Ammon's horn (tissue), 1 donor: ENCODE results near the gene CDK13.

ENCODE experiments used
- DNase-seq: peaks from one replicate; pipeline ENCODE4 v3.0.0-alpha.2; 2016; ENCODE audit warnings: low spot score

The CDK13 gene

GRCh38 chr7:40008223-40008815 is 58.3 kb downstream of the CDK13 start:
- no peak for DNase-seq

- DNase-seq, result no peak
These were observed 59.2 kb downstream of the CDK13 start for GRCh38 chr7:40009301-40009700.

DNA sequence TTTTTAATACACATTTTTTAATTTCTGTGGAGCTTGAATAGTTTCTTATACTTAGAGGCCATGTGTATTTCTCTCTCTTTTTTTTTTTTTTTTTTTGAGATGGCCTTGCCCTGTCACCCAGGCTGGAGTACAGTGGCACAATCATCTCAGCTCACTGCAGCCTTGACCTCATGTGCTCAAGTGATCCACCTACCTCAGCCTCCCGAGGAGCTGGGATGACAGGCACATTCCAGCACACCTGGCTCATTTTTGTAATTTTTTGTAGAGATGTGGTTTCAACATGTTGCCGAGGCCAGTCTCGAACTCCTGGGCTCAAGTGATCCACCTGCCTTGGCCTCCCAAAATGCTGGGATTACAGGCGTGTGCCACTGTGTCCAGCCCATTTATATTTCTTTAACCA is 64.3 kb downstream of the CDK13 start:
- no peak for DNase-seq

DNA sequence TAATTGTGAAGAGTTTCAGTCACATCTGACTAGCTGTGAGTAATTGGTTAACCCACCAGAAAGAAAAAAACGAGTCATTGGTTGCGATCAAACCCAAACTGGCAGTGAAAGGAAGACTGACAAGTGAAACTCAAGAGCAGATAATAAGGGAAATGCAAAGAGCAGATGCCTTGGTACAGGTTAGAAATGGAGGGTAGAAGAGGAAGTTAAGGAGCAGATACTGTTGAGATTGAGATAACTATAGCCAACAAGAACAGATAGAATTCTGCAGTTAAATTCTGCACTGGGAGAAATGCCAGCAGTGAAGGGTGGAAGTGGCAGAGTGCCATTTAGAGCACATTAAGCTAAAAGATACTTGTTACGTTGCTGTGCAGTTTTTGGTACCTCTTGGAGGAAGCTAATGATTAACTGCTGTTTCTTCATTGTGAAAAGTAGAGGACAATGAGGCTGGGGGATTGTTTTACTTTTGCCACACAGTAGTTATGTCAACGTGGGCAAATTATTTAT is 65.8 kb downstream of the CDK13 start:
- peak; percentile 56 for DNase-seq

- DNase-seq, result no peak
These were observed 69.5 kb downstream of the CDK13 start for GRCh38 chr7:40019558-40019957.

GRCh38 chr7:40024048-40024447 is 74.0 kb downstream of the CDK13 start:
- no peak for DNase-seq

GRCh38 chr7:40024841-40025240 is 74.8 kb downstream of the CDK13 start:
- DNase-seq, result no peak

GRCh38 chr7:40027545-40027944 is 77.5 kb downstream of the CDK13 start:
- no peak for DNase-seq

DNA sequence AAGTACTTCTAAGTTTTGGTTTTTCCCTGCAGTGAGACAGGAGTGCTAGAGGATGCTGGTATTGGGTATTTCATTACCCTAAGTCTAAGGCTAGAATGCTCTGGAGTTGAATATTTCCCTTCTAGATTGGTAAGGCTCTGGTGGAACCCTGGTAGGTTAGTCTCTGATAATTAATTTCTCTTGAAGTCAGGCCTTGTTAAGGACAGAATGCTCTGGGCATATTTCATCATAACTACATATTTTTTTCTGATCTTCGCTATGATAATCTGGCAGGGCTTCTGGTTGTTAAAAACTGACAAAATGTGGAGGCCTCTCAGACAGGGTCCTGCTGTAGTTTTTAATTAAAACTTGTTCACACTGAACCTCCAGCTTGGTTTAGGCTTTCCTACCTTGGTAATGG is 83.8 kb downstream of the CDK13 start:
- no peak for DNase-seq

- DNase-seq, result no peak
These were observed 91.4 kb downstream of the CDK13 start for GRCh38 chr7:40041456-40041855.

DNA sequence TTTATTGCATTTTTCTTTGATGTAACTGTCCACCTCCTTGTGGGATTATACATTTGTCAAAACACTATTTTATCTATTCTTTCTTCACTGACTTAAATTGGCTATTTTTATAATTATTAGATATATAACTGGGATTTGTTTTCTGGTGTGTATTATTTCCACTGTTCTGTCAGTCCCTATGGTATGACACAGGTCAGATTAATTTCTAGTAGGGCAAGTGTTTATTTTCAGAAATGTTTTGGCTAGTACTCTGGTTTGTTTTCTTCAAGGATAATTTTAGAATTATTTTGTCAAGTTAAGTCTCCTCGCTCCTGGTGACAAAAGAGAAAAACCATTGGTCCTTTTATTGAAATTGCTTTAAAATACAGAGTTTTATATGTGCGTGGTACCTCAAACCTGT is 93.1 kb downstream of the CDK13 start:
- no peak for DNase-seq

DNA sequence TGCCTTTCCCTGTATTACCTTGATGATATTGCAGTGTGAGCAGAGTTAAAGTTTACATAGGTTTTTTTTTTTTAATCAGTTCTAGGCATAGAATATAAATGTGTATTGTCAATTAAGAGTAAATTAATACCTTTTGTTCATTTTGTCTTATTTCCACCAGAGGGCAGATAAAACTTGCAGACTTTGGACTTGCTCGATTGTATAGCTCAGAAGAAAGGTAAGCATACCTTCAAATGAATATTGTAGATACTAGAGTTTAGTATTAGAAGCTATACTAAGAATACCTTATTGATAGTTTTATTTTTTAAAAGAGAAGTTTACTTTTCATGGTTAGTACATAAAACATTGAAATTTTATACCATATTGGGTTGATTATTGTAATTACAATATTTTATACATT is 97.6 kb downstream of the CDK13 start:
- no peak for DNase-seq

- peak; percentile 5 for DNase-seq
These were observed 107.2 kb downstream of the CDK13 start for GRCh38 chr7:40057292-40057691.

- no peak for DNase-seq
These were observed 108.0 kb downstream of the CDK13 start for GRCh38 chr7:40058026-40058425.

GRCh38 chr7:40058636-40059035 is 108.6 kb downstream of the CDK13 start:
- DNase-seq, result no peak

- no peak for DNase-seq
These were observed 109.0 kb downstream of the CDK13 start for GRCh38 chr7:40059057-40059456.

DNA sequence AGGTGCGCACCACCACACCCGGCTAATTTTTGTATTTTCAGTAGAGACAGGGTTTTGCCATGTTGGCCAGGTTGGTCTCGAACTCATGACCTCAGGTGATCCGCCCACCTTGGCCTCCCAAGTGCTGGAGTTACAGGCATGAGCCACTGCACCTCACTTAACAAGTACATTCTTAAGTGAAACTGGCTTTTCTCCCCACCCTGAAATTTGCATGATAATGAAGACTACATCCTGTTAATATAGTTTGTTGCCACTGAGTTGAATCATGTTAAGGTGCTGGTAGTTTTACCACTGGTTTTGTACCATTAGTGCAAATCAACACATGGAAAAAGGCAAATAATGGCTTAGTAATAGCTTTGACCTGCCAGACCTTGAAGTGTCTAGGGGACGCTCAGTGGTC is 122.2 kb downstream of the CDK13 start:
- no peak for DNase-seq

DNA sequence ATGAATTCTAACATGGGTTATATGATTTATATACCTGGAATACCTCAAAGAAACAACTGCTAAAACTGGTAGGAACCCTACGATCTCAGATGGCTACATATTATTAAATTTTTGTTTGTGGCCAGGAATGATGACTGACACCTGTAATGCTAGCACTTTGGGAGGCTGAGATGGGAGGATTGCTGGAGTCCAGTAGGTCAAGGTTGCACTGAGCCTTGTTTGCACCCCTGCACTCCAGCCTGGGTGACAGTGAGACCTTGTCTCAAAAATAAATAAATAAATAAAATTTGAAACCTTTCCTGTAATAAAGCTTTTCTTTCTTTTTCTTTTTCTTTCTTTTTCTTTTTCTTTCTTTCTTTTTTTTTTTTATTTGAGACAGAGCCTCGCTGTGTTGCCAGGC is 123.2 kb downstream of the CDK13 start:
- DNase-seq, result no peak

- DNase-seq, result no peak
These were observed 127.8 kb downstream of the CDK13 start for GRCh38 chr7:40077849-40078248.

DNA sequence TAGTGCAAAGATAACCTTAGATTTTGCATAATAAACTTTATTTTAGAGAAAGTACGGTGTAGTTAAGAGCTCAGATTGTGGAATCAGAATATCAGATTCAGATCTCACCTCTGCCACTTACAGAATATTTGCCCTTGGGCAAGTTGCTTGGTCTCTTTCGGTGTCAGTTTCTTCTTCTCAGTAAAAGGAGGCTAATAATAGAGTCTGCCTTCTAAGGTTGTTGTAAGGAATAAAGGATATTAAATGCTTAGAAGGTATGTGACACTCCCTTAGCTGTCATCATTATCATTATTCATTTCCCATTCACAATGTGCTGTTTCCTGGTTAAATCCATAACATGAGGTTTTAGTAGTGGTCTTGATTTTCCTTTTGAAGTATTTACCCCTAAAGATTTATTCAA is 142.1 kb downstream of the CDK13 start:
- DNase-seq, result no peak

GRCh38 chr7:40093631-40094350 is 143.7 kb downstream of the CDK13 start:
- DNase-seq, result no peak

DNA sequence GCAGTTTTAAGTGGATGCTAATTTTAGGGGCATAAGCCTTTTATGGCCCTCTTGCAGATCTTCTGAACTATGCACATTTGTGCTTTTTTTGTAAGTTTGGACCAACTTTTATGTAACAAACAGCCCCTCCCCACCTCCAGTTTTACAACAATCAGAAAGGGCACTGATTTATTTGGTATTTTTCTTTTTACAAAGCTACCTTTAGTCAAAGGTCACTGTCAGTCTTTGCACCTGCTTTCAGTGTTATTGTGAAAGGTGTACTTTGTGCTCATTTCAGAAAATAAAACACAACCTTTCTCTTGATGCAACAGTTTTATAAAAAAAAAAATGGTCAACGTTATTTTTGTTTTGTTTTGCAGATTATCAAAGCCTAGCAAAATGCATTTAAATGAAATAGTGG is 145.2 kb downstream of the CDK13 start:
- DNase-seq, result no peak

DNA sequence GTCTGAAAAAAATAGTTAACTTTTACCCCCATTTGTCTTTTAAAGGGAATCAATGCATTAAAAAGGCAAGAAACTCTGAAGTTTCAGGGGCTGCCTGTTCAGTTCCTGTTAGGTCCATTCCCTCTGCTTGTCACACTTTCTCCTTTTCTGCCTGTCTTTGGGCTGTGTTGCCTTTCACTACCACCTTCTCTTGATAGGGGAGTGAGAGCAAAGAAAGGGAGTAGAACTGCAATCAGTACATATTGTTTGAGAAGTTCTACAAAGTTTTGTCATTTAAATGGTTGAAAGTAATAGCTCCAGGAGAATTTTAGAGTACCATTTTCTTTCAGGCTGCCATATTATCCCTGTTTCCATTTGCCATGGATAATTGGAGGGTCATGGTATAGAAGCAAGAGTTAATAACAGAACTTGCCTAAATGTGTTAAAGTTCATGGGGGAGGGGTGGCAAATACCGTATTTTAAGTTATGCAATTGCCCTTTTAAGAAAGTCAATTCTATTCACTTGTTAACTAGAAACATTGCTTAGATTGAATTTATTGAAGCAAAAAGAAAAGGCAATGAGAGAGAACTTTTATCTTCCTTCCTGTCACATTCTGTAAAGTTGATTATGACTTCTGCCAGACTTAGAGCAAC is 145.8 kb downstream of the CDK13 start:
- no peak for DNase-seq
